Prostate gland (tissue), 2 donors: ENCODE measurements around the gene GPR32.

Source experiments
- POLR2AphosphoS5 ChIP-seq: sonication (generic); formaldehyde crosslinking; IDR thresholded peaks from one replicate; pipeline ENCODE4 v1.6.1; 2017; ENCODE audit warnings: antibody characterized with exemption
- TF ChIP-seq, protein P1 (sequence below), 4 experiments: fragments of 200-600 bp in 2 of 4; fragments of 450-650 bp in 2 of 4; sonication (generic) in 2 of 4; IDR thresholded peaks; 1 replicate in 3 of 4; 2 replicates in 1 of 4; pipeline ENCODE4 v1.5.1; 2016 to 2019; ENCODE audit warnings: antibody characterized with exemption in 4 of 4, mild to moderate bottlenecking in 2 of 4, moderate library complexity in 2 of 4

- TF ChIP-seq, protein P1, sequence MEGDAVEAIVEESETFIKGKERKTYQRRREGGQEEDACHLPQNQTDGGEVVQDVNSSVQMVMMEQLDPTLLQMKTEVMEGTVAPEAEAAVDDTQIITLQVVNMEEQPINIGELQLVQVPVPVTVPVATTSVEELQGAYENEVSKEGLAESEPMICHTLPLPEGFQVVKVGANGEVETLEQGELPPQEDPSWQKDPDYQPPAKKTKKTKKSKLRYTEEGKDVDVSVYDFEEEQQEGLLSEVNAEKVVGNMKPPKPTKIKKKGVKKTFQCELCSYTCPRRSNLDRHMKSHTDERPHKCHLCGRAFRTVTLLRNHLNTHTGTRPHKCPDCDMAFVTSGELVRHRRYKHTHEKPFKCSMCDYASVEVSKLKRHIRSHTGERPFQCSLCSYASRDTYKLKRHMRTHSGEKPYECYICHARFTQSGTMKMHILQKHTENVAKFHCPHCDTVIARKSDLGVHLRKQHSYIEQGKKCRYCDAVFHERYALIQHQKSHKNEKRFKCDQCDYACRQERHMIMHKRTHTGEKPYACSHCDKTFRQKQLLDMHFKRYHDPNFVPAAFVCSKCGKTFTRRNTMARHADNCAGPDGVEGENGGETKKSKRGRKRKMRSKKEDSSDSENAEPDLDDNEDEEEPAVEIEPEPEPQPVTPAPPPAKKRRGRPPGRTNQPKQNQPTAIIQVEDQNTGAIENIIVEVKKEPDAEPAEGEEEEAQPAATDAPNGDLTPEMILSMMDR (IDR thresholded peaks at IDR 0.05): no peak
- no peak for TF ChIP-seq POLR2AphosphoS5
Measured at GRCh38 chr19:50790396-50790795, 20.1 kb downstream of the GPR32 start, which contains the start of gene ACP4.
